H54 (cell line): Measurements from ENCODE around the gene KRTAP5-3.

ENCODE experiments used
- DNase-seq: peaks from one replicate; pipeline ENCODE4 v3.0.0; 2011; ENCODE audit warnings: low spot score, mixed read lengths; ENCODE audit not compliant: insufficient read length
- FAIRE-seq: peaks from 3 replicates; lab custom pipeline; 2011; peaks lifted over from hg19 to GRCh38; lab: Jason Lieb, UNC
- POLR2A ChIP-seq: IDR thresholded peaks from 2 replicates; pipeline ENCODE4 v1.6.1; 2011; ENCODE audit warnings: low read depth, mild to moderate bottlenecking, low read length

KRTAP5-3 gene

GRCh38 chr11:1608363-1608762 lies at the start of gene KRTAP5-3:
Gene KRTAP5-3, minus strand, starts transcription at chr11:1608463. Its CDS starts 78 bp downstream, at chr11:1608385.
- DNase-seq (no peak), FAIRE-seq (no peak)
- no peak for TF ChIP-seq POLR2A

GRCh38 chr11:1656670-1657069 lies 48.4 kb upstream of the KRTAP5-3 start:
- no peak for TF ChIP-seq POLR2A
- FAIRE-seq (no peak), DNase-seq (no peak)

GRCh38 chr11:1656061-1656441 lies 47.8 kb upstream of the KRTAP5-3 start:
- DNase-seq, result no peak
- FAIRE-seq, result no peak
- TF ChIP-seq POLR2A, result no peak

GRCh38 chr11:1655168-1656060 lies 47.2 kb upstream of the KRTAP5-3 start:
- TF ChIP-seq POLR2A, result no peak
- FAIRE-seq, result no peak
- no peak for DNase-seq

- no peak for DNase-seq
- no peak for TF ChIP-seq POLR2A
- no peak for FAIRE-seq
Measured at GRCh38 chr11:1654388-1655167, 46.3 kb upstream of the KRTAP5-3 start.

- DNase-seq, result no peak
- no peak for TF ChIP-seq POLR2A
- no peak for FAIRE-seq
Measured at GRCh38 chr11:1653541-1654387, 45.5 kb upstream of the KRTAP5-3 start.

- FAIRE-seq, result no peak
- peak; percentile 91 for DNase-seq
- TF ChIP-seq POLR2A, result no peak
Measured at GRCh38 chr11:1652771-1653540, 44.7 kb upstream of the KRTAP5-3 start.

- TF ChIP-seq POLR2A, result no peak
- no peak for FAIRE-seq
- no peak for DNase-seq
Measured at GRCh38 chr11:1652442-1652770, 44.1 kb upstream of the KRTAP5-3 start.

GRCh38 chr11:1652026-1652425 lies 43.8 kb upstream of the KRTAP5-3 start:
- FAIRE-seq (no peak), DNase-seq (no peak)
- no peak for TF ChIP-seq POLR2A

- no peak for TF ChIP-seq POLR2A
- FAIRE-seq, result no peak
- DNase-seq, result no peak
Measured at GRCh38 chr11:1651411-1651980, 43.2 kb upstream of the KRTAP5-3 start.

- FAIRE-seq (no peak), DNase-seq (no peak)
- TF ChIP-seq POLR2A, result no peak
Measured at GRCh38 chr11:1650918-1651262, 42.6 kb upstream of the KRTAP5-3 start.

- no peak for TF ChIP-seq POLR2A
- DNase-seq (no peak), FAIRE-seq (no peak)
Measured at GRCh38 chr11:1650034-1650917, 42.0 kb upstream of the KRTAP5-3 start.
